Nucleus accumbens (tissue), 56 donors: Measurements from ENCODE around the gene ASS1.

Experiments
- DNase-seq, 56 donors: peaks; one replicate each; lab custom pipeline; 2025; lab: John Stamatoyannopoulos, UW

Gene ASS1

DNA sequence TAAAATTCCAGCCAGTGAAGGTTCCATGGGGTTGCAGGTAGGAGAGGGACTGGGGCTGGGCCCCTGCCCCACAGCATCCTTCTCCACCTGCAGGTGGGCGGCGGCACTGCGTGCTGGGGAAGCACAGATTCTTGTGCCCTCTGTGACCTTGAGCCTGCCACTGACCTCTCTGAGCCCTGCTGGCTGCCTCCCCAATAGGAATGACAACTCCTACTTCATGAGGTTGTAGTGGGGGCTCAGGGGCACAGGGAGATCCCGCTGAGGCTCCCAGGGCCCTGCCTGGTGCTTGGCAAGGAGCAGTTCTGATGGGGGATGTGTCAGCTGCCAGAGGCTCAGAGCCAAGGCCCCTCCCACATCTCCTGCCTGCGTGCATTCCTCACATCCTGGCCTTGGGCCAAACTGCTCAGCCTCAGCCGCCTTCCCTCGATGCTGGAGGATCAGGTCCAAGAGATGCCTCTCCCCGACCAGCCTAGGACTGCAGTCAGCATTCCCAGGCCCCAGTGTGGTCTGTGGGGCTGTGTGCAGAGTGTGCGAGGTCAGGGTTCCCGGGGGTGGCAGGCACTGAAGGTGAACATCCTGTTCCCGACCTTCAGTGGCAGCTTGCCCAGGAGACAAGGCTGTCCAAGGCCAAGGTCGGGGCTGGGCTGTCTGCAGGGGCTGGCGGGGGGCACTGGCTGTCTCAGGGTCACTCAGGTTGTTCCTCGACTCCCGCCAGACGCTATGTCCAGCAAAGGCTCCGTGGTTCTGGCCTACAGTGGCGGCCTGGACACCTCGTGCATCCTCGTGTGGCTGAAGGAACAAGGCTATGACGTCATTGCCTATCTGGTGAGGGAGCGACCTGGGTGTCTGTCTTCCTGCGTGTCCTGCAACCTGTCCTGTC is 7.0 kb downstream of the ASS1 start:
- peak in 10 of 56 donors; percentile 1 to 39 (median 28) for DNase-seq

DNA sequence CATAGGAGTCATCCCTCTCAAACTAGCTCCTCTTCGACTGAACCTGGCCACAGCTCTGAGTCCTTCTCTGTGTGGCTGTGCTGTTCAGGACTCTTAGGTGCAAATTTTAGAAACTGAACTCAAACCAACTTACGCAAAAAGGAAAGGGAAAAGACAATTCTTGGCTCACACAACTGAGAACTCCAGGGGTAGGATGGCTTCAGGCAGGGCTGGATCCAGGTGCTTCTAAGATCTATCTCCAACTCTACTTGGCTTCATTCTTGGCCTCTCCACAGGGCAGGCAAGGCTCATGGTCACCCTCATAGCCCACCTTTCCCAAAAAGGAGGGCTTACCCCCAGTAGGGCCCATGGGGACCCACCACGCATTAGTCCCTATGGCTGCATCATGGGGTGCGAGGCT is 8.1 kb downstream of the ASS1 start:
- no peak for DNase-seq

DNA sequence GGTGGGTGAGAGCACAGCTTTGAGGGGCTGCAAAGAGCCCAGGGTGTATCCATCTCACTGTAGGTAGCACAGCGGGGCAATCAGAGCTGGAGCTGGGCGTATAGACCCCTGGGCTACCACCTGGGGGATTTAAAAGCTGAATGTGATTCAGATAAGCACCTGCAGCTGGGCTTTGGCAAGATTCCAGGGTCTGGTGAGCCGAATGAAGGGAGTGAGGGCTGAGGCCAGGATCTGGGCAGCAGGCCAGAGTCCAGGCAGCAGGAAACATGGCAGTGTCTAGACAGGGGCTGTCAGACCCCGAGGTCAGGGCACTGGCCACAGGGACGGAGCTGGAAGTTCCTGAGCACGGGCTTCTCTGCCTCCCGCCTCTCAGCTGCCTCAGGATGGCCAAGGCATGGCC is 8.7 kb downstream of the ASS1 start:
- DNase-seq = no peak

DNA sequence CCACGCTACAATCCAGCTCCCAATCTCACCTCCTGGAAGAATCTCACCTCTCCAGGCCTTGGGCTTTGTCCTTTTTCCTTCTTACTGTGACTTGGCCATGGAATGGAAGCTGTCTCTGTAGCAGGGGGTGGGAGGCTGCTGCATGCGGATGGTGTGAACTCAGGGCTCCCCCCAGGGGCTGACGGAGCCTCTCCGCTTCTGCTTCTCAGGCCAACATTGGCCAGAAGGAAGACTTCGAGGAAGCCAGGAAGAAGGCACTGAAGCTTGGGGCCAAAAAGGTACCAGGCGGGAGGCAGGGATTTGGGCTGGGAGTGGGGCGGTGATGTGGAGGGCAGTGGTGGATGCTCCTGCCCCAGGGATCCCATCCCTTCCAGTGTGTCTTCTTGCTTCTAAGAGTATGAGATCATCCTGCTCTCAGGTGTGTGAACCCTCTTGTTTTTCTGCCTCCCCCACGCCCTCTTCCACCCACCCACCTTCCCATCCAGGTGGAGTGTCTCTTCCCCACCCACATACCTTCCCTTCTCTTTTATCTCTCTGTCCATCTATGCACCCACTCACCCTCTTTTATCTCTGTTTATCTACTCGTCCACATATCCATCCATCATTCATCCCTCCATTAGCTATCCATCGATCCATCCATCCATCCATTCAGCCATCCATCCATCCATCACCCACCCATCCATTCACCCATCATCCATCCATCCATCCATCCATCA is 9.5 kb downstream of the ASS1 start:
- DNase-seq = no peak

DNA sequence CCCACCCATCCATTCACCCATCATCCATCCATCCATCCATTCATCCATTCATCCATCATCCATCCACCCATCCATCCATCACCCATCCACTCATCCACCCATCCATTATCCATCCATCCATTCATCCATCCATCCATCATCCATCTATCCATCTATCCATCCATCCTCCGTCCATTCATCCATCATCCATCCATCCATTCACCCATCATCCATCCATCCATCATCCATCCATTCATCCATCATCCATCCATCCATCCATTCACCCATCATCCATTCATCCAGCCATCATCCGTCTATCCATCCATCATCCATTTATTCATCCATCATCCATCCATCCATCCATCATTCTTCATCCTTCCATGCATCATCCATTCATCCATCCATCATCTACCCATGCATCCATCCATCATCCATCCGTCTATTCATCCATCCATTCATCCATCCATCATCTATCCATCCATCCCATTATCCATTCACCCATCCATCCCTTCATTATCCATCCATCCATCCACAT is 10.1 kb downstream of the ASS1 start:
- no peak for DNase-seq

DNA sequence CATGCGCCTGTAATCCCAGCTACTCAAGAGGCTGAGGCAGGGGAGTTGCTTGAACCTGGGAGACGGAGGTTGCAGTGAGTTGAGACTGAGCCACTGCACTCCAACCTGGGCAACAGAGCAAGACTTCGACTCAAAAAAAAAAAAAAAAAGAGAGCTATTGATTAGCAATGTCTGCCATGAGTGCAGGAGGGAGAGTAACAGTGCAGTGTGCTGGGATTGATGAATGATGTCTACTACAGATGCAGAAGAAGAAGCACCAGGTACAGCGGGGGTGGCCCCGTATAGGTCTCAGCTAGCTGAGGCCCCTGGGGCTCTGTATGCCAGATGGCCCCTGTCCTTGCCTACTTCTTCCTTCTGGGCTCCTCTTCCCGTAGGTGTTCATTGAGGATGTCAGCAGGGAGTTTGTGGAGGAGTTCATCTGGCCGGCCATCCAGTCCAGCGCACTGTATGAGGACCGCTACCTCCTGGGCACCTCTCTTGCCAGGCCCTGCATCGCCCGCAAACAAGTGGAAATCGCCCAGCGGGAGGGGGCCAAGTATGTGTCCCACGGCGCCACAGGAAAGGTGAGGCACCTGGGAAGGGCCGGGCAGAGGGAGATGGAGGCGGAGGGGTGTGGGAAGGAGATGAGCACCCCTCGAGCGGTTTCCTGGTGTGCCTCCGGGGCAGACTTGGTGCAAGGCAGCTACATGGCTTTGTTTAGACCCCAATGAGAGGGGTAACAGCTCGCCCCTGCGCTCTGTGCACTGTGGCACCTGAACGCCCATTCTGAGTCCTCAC is 13.5 kb downstream of the ASS1 start:
- DNase-seq = no peak

DNA sequence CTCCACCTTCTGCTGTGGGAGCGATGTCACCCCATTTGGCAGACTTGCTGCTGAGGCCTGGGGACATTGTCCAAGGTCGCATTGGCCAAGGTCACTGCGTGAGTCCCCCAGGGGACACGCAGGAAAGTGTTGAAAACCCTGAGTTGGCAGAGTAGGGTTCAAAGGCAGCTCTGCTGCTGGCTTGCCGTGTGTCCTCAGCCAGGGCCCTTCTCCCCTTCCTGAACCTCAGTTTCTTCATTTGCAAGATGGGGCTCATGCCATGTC is 14.0 kb downstream of the ASS1 start:
- DNase-seq = no peak

DNA sequence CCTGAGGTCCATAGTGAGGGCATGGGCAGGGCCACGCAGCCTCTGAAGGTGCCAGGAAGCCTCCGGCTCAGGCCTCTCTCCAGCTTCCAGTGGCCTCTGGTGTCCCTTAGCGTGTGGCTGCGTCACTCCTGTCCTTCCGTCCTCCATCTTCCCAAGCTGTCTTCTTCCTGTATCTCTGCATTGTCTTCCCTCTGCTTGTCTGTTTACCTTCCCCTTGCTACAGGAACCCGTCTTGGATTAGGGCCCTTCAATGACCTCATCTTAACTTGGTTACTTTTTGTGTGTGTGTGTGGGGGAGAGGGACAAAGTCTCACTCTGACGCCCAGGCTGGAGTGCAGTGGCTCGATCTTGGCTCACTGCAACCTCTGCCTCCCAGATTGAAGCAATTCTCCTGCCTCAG is 14.4 kb downstream of the ASS1 start:
- DNase-seq = no peak

DNA sequence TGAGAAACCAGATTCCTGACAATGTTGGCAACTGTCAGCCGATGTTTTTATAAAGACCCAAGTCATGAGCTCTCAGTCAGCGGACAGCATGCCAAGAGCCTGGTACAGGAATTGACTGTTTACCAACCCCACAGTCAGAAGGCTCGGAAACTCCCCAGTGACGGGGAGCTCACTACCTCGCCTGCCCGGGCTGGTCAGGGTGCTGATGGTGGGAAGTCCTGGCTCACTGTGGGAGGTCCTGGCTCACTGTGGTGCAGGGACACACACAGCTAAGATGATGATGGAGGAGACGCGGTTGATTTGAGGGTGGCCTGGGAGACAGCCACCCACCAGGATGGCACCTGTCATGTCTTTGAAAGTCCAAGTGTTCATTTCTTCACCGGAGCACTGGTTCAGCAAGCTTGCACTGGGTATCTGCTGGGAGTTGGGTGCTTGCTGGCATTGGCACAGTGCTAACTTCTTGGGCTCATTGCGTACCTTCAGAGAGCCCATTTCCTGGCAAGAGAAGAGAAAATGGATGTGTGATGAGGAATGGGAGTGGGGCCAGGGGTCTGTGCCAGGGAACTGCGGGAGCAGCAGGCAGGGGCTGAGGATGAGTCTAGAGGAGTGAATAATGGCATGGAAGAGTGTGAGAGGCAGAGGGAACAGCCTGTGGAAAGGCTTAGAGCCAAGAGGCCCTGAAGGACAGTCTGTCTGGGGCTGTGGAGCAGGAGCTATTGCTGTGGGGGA is 15.3 kb downstream of the ASS1 start:
- DNase-seq = no peak

DNA sequence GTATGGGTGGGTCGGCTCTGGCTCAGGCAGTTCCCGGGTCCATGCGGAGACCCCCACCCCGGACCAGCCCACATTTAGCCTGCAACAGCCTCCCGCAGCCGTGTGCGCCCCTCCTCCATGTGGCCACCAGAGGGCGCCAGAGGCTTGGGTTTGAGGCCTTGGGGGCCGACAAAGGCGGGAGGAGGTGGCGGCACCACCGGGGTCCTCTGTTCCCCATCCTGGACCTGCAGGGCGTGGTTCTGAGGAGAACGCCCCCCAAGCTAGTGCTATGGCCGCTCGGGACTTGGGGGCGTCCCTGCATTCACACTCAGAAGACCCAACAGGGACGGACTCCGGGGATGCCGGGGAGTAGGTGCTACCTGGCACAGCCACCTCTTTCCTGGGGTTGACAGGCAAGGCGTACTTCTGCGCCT is 16.5 kb downstream of the ASS1 start:
- peak in 37 of 56 donors; percentile 4 to 80 (median 35) for DNase-seq

DNA sequence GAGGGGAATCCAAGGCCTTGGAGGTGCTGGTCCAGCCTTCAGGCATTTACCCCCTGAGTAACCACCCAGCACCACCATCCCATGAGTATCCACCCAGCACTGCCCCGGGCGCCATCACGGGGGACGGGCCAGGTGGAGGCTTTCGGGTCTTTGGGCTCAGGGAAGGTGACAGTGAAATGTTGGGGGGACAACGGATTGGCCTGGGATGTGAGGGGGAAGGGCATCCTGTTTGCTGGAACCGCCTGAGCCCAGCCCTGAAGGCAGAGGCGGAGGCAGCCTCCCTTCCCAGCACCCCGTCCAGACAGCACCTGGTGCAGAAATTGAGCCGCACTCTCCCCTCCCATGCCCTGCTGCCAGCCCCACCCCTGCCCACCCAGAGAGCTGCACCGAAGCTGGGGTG is 17.0 kb downstream of the ASS1 start:
- no peak for DNase-seq

DNA sequence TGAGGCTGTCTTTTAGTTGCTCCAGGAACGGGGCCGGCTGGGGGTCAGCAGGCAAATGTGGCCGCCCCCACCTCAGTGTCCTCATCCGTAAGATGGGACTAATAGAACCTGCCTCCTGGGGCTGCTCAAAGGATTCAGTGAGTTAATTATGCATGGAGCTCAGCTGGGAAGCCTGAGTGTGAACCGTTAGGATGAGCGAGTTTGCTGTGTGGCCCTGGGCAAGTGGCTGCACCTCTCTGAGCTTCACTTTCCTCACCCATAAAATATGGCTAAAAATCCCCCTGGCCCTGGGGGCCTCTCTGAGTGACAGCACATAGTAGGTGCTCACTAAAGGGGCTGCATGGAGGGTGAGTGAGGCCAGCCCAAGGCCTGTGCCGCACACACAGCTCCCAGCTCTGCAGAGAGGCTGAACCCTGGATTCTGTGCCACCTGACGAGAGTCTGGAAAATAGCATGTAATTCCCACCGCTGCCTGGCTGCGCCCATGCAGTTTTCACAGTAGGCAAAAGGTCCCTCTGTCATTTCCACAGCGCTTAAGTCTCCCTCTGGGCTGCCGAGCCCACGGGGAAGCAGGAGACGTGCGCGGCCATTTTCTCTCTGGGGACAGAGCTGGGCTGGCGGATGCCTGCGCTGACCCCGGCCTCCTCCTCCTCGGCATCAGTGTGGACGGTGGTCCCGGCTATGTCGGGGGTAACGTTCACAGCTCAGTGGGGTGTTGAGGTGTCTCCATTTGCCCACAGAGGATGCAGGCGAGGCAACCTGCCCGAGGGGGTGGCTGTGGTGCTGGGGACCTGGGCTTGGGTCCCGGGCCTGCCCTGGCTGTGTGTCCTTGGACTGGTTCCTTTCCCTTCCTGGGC is 18.2 kb downstream of the ASS1 start:
- no peak for DNase-seq

DNA sequence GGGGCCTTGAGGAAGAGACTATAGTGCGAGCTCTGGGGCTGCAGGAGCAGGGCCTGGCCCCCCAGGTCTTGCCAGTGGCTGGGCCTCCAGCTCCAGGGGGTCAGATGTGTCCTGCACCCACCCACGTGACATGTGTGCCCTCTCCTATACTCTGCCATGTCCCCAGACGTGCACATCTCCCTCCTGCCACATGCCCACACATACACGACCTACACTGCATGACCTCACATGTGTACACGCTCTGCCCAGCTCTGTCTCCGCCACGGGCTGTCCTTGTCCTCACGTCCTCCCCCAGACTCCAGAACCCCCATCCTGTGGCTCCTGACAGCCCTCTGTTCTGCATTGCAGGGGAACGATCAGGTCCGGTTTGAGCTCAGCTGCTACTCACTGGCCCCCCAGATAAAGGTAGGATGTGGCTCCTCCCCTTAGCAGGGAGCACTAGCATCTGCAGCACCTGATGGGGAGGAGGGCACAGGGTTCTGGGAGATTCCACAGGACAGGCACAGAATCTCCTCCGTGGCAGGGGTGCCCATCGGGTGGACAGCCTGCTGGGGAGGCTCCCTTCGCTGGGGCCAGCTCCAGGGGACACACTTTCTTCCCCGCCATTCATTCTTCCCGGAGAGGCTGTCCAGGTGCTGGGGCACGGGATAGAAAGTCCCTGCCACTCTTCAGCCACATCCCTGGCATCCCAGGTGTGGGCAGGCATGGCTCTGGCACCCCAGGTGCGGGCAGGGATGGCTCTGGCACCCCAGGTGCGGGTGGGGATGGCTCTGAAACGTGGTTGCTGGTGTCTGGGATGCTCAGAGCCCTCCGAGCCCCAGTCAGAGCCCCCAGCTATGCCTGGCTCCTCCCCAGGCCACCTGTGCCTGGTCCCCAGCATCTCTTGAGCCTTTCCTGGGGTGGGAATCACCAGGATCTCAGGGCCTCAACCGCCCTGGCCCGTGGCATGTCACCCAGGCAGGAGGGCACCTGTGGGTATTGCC is 19.3 kb downstream of the ASS1 start:
- DNase-seq = no peak

DNA sequence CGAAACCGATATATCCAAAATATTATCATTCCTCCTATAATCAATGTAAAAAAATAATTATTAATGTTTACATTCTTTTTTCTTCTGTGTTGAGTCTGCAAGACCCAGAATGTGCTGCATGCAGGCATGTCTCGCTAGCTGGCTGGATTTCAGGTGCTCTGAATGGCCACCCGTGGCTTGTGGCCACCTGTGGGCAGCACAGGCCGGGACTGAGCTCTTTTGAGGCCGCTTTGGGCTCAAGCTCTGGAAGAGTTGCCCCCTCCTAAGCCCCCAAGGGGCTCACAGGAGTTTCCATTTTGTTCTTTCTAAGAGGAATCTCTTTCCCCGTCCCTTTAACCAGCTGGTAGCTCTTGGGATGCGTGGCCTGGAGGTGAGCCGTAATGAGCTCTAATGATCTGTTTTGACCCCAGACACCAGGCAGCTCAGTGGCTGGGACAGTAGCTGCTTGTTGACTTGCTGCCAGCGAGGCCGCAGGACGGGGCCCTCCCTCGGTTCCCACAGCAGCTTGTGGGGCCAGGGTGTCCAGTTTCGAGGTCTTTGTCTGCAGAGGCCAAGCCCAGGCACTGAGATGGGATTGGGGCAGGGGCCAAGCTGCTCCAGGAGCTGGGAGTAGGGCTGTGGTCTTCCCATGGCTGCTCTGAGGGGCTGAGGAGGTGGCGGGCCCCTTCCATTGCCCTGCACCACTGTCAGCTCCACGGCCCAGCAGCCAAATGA is 20.8 kb downstream of the ASS1 start:
- no peak for DNase-seq

DNA sequence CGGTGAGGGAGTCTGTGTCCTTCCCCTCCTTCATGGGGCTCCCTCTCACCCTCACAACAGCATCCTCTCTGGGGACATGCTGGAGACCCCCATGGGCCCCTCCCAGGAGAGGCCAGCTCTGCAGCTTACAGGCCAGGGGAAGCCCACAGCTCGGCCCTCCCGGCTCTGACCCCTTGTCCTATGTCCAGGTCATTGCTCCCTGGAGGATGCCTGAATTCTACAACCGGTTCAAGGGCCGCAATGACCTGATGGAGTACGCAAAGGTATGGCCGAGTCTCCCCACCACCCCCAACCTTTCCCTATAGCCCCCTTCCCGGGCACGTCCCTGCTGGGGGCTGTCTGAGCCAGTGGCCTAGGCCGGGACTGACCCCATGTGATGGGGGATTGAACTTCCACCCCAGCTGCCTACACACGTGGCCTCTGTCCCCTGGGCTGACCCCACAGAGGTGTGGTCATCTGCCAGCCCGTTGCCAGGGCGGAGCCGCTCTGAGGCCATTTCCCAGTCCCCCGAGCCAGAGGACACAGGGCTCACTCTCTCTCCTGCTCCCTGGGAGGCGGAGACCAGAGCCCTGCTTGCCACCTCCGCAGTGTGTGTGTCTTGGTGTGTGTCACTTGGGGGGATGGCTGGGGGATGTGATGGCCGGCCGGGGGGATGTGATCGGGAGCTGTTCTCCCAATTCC is 21.9 kb downstream of the ASS1 start:
- DNase-seq = no peak

DNA sequence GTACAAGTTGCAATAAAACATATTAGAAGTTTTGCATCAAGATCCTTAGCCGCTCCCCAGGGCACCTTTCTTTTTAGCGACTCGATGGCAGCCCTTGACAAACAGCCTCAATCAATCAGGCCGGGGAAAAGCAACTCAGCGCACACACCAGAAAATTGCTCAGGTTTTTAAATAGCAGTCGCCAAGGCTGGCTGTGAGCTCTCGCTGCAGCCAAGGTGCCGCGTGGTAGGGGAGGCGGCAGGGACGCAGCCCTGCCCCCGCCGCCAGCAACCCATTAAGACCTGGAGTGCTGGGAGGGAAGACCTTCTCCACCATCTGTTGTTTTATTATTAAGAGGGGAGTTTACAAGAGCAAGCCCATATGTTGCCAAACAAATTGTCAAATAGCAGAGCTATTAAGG is 22.6 kb downstream of the ASS1 start:
- DNase-seq = no peak

DNA sequence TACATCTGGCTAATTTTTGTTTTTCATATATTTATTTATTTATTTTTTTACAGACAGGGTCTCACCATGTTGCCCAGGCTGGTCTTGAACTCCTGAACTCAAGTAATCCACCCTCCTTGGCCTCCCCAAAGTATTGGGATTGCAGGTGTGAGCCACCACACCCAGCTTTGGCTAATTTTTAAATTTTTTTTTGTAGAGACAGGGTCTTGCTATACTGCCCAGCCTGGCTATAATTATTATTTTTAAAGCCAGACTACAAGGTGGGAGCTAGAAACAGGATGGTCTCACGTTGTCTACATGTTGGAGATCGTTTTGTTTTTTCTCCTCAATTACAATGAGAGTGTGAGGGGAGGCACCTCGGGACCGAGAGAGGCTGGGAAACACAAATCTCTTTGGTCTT is 23.8 kb downstream of the ASS1 start:
- DNase-seq = no peak
